ENCODE results near the gene RABGAP1L.

GRCh38 chr1:174825127-174825526 is 665.8 kb downstream of the RABGAP1L start:
- TF ChIP-seq, protein P1, sequence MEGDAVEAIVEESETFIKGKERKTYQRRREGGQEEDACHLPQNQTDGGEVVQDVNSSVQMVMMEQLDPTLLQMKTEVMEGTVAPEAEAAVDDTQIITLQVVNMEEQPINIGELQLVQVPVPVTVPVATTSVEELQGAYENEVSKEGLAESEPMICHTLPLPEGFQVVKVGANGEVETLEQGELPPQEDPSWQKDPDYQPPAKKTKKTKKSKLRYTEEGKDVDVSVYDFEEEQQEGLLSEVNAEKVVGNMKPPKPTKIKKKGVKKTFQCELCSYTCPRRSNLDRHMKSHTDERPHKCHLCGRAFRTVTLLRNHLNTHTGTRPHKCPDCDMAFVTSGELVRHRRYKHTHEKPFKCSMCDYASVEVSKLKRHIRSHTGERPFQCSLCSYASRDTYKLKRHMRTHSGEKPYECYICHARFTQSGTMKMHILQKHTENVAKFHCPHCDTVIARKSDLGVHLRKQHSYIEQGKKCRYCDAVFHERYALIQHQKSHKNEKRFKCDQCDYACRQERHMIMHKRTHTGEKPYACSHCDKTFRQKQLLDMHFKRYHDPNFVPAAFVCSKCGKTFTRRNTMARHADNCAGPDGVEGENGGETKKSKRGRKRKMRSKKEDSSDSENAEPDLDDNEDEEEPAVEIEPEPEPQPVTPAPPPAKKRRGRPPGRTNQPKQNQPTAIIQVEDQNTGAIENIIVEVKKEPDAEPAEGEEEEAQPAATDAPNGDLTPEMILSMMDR (tag by site-specific recombination; IDR thresholded peaks at IDR 0.05) = no peak
- TF ChIP-seq ZNF138 (tag by site-specific recombination; IDR thresholded peaks at IDR 0.05; ENCODE audit: borderline replicate concordance) (no peak), ZNF274 (IDR thresholded peaks at IDR 0.05; ENCODE audit: low read length) (no peak), ZNF274 (tag by site-specific recombination; IDR thresholded peaks at IDR 0.05; ENCODE audit: borderline replicate concordance) (no peak), ZNF311 (tag by site-specific recombination; IDR thresholded peaks at IDR 0.05; ENCODE audit: borderline replicate concordance) (no peak), ZEB2 (tag by site-specific recombination; IDR thresholded peaks at IDR 0.05) (no peak), ZNF266 (tag by site-specific recombination; IDR thresholded peaks at IDR 0.05; ENCODE audit: low read depth) (no peak), PRDM6 (tag by site-specific recombination; IDR thresholded peaks at IDR 0.05) (no peak), KLF16 (tag by site-specific recombination; IDR thresholded peaks at IDR 0.05) (no peak), ZNF248 (tag by site-specific recombination; IDR thresholded peaks at IDR 0.05) (no peak)
- TF ChIP-seq, protein P2, sequence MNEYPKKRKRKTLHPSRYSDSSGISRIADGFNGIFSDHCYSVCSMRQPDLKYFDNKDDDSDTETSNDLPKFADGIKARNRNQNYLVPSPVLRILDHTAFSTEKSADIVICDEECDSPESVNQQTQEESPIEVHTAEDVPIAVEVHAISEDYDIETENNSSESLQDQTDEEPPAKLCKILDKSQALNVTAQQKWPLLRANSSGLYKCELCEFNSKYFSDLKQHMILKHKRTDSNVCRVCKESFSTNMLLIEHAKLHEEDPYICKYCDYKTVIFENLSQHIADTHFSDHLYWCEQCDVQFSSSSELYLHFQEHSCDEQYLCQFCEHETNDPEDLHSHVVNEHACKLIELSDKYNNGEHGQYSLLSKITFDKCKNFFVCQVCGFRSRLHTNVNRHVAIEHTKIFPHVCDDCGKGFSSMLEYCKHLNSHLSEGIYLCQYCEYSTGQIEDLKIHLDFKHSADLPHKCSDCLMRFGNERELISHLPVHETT (tag by site-specific recombination; IDR thresholded peaks at IDR 0.05) = no peak

All from HEK293 (cell line).